GOT3 (cell line): ENCODE measurements around the gene CIAO3.

Experiments
- DNase-seq: peaks from one replicate; lab custom pipeline; 2025; ENCODE audit warnings: mixed read lengths; lab: John Stamatoyannopoulos, UW

Gene CIAO3

DNA sequence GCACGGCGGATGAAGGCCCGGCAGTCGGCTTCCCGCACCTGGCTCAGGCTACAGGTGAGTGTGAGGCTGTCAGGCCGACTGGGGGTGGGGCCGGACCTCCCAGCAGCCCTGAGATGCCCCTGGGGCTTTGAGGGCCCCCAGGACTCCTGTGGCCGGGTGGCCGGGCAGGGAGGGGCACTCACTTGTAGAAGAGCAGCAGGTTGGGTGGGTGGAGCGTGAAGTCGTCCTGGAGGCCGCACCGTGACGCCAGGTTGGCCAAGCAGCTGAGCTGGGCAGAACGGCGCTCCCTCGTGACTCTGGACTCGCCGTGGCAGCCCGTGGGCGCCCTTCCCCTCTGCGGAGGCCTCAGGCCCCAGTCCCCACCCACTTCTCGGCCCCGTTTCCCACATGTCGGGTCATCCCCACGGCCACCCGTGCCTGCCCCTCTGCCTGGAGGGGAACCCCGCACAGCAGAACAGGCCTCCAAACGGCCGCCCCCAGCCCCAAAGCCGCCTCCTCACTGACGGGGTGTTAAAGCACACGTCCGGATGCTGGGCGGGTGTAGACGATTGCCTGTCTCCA lies 34.5 kb upstream of the CIAO3 start:
- no peak for DNase-seq

DNA sequence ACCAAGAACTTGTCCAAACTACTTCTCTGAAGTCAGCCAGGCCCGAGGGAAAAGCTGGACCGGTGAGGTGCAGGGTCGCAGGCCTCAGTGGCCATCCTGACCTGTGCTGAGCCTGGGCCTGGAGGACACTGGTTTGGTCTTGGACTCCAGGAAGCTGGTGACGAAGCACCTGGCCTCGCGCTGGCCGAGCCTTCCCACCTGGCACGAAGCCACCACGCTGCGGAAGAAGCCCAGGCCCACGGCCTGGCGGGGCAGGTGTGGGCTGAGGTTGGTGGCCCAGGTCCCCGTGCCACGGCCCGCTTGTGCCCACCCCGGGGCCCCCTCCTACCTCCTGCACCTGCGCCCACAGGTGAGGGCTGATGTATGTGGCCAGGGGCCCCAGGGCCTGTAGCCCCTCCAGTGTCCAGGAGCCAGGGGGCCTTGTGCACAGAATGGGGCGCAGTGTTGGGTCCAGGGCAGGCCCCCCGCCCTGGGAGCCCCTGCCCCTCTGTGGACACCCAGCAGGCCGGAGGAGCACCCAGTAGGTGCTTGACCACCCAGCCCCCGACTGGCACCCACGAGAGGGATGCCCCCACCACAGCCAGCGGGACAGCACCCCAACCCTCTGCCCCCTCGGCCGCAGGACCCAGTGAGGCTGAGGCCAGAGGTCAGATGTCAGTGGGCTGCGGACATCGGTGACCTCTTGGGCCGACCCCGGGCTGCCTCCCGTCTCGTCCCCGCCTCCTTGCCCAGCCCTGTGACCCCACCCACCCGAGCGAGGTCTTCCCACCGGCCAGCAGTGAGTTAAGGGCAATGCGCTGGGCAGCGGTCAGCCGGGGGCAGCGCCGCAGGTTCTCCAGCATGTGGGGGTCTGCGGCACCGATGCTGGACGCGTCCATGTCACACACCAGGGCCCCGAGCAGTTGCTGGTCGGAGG lies 33.5 kb upstream of the CIAO3 start:
- no peak for DNase-seq

DNA sequence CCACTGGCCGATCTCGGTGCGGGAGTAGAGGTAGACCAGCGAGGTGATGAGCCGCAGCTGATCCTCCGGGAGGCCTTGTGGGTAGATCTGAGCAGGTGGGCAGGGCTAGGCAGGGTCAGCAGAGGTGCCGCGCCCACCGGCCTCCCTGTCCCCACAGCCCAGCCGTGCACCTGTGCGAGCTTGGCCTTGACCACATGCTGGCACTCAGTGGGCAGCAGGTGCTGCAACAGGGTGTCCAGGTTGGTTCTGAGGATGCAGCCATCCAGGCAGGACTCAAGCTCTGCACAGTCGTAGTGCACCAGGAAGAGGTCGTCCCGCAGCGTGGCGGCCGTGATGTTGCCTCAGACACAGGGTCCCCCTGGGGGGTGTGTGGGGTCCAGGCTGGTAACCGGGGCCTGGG lies 32.2 kb upstream of the CIAO3 start:
- no peak for DNase-seq

DNA sequence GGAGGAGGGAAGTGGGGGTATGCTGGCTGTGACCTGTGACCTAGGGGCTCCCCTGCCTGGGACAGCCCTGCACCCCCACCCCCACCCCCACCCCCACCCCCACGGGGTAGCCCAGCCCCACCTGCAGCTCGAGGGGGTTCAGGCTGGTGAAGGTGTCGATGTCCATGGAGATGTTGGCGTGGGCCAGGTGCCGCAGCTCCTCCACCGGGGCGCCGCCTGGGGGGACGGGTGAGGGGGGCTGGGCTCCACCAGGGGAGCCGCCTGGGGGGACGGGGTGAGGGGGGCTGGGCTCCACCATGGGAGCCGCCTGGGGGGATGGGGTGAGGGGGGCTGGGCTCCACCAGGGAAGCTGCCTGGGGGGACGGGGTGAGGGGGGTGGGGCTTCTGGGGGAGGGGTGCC lies 29.6 kb upstream of the CIAO3 start:
- no peak for DNase-seq

DNA sequence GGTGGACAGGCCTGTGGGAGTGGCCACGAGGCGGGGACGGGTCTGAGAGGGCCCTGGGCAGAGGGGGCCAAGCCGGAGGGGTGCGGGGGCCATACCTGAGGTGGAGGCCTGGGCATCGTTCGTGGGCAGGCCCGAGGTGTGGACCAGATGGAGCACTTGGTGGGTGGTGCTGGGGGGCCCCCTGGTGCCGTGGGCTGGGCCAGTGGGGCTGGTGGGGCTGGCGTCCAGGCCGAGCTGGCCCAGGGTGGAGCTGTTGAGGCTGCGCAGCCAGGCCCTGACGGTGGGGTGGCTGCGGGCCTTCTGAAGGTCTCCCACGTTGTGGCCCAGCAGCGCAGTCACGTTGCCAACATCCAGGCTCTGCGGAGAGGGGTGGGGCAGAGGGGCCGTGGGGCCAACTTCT lies 29.1 kb upstream of the CIAO3 start:
- no peak for DNase-seq

DNA sequence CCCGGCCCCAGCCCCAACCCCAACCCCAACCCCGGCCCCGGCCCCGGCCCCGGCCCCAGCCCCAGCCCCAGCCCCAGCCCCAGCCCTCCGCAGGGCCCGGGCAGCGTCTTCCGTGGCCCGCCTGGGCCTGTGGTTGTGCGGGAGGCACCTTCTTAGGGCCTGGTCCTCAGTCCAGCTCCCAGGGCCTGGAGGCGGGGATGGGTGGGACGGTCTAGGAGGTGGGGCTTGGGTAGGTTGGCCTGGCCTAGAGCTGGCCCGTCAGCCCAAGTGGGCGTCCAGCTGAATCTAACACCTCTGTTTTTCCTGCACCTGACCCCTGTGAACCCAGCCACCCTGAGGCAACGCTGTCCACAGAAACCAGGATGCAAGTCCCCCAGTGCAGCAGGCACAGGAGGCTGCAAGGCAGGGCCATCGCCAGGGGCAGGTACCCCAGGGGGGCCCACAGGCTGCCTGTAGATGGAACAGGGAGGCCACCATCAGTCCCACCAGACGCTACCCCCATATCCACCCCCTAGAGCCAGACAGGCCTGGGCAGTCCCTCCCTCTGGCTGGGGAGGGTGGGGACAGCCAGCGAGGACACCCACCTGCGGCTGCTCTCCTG lies 28.5 kb upstream of the CIAO3 start:
- no peak for DNase-seq

DNA sequence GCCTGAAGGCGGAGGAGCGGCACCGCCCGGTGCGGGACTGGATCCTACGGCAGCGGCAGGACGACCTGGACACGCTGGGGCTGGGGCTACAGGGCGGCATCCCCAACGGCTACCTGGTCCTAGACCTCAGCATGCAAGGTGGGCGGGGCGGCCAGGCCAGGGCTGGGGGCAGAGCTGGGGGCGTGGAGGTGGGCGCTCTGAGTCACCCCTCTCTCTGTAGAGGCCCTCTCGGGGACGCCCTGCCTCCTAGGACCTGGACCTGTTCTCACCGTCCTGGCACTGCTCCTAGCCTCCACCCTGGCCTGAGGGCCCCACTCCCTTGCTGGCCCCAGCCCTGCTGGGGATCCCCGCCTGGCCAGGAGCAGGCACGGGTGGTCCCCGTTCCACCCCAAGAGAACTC lies 27.6 kb upstream of the CIAO3 start:
- no peak for DNase-seq

DNA sequence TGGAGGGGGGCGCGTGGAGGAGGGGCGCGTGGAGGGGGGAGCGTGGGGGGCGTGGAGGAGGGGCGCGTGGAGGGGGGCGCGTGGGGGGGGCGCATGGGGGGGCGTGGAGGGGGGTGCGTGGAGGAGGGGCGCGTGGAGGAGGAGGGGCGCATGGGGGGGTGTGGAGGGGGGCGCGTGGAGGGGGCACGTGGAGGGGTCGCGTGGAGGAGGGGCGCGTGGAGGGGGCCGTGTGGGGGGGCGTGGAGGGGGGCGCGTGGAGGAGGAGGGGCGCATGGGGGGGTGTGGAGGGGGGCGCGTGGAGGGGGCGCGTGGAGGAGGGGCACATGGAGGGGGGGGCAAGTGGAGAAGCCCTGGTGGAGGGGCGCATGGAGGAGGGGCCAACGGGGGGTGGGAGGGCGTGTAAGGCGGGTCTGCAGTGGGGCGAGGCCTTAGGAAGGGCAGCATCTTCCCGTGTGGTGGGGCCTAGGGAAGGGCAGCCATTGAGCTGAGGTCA lies 27.0 kb upstream of the CIAO3 start:
- DNase-seq, result no peak

DNA sequence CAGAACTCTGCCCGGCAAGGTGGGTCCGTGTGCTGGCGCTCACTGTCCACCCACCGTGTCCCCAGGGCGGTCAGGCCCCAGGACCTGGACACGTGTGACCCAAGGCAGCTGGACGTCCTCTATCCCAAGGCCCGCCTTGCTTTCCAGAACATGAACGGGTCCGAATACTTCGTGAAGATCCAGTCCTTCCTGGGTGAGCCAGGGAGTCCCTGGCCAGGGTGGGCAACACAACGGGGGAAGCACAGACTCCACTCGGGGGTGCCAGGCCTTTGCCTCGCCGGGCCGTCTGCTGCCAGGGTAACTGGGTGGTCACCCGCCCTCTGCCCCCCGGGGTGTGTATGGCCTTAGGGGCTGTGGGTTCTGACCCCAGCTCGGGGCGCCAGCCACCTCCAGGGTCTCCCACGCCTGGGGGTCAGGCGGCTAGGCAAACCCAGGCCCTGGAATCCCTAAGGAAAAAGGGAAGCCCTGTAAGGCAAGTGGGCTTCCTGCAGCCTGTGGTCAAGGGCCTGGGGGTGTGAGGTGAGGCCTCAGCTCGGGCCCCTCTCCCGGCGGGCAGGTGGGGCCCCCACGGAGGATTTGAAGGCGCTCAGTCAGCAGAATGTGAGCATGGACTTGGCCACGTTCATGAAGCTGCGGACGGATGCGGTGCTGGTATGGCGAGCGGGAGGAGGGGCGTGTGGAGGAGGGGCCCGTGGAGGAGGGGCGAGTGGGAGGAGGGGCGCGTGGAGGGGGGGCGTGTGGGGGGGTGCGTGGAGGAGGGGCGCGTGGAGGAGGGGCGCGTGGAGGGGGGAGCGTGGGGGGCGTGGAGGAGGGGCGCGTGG lies 26.2 kb upstream of the CIAO3 start:
- no peak for DNase-seq

DNA sequence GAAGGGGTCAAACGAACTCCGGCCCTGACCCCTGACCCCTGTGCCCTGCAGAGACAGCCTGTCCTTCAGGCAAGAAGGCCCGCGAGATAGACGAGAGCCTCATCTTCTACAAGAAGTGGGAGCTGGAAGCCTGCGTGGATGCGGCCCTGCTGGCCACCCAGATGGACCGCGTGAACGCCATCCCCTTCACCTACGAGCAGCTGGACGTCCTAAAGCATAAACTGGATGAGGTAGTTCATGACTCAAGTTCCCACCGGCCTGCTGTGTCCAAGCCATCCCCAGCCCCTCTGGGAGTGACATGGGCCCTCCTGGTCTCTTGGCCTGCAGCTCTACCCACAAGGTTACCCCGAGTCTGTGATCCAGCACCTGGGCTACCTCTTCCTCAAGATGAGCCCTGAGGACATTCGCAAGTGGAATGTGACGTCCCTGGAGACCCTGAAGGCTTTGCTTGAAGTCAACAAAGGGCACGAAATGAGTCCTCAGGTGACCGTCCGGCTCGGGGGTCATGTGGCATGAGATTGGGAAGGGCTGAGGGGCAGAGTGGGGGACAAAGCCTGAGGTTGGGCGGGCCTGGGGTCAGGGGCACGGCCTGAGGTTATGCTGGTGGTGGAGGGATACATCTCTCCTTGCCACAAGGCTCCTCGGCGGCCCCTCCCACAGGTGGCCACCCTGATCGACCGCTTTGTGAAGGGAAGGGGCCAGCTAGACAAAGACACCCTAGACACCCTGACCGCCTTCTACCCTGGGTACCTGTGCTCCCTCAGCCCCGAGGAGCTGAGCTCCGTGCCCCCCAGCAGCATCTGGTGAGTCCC lies 25.4 kb upstream of the CIAO3 start:
- no peak for DNase-seq

DNA sequence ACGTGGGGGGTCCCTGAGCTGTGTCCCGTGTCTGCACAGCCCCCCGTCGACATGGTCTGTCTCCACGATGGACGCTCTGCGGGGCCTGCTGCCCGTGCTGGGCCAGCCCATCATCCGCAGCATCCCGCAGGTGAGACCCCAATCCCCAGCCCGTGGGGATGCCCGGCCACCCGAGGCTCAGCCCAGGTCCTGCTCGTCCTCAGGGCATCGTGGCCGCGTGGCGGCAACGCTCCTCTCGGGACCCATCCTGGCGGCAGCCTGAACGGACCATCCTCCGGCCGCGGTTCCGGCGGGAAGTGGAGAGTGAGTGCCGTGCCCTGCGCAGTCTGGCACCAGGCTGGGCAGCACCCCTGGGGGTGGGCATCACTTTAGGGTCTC lies 24.7 kb upstream of the CIAO3 start:
- no peak for DNase-seq

DNA sequence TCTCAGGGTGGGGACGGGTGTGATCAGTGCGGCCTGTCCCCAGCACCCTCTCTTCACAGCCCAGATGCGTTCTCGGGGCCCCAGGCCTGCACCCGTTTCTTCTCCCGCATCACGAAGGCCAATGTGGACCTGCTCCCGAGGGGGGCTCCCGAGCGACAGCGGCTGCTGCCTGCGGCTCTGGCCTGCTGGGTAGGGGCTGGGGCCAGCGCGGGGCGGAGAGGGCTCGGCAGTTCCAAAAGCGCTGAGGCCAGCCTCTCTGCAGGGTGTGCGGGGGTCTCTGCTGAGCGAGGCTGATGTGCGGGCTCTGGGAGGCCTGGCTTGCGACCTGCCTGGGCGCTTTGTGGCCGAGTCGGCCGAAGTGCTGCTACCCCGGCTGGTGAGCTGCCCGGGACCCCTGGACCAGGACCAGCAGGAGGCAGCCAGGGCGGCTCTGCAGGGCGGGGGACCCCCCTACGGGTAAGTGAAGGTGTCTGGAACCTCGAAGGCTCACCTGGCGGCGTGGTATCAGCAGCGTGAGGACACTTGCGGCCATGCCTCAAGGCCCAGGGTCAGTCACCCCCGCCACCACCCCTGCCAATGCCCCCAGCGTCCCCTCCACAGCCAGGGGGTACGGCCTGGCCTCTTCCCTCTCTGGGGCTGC lies 24.2 kb upstream of the CIAO3 start:
- DNase-seq, result no peak

DNA sequence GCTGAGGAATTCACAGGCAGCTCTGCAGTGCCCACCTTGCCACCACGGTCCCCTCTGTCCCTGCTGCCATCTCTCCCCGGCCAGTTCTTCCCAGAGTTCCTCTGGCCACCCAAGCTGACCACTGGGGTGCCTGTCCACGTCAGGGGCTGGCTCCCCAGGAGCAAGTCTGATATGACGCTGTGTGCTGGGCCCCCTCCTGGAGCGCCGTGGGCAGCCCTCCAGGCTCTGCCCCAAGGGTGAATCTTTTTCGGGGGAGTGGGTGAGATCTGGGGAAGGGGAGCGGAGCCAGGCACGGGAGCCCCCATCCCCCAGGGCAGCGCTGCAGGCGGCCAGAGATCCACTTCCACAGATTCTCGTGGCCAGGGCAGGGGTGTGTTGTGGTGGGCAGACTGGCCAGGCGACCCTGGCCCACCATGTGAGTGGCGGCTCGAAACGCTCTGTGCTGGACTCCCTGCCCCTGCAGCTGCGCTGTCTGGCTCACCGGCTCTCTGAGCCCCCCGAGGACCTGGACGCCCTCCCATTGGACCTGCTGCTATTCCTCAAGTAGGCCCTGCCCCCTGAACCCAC lies 23.5 kb upstream of the CIAO3 start:
- DNase-seq, result no peak

DNA sequence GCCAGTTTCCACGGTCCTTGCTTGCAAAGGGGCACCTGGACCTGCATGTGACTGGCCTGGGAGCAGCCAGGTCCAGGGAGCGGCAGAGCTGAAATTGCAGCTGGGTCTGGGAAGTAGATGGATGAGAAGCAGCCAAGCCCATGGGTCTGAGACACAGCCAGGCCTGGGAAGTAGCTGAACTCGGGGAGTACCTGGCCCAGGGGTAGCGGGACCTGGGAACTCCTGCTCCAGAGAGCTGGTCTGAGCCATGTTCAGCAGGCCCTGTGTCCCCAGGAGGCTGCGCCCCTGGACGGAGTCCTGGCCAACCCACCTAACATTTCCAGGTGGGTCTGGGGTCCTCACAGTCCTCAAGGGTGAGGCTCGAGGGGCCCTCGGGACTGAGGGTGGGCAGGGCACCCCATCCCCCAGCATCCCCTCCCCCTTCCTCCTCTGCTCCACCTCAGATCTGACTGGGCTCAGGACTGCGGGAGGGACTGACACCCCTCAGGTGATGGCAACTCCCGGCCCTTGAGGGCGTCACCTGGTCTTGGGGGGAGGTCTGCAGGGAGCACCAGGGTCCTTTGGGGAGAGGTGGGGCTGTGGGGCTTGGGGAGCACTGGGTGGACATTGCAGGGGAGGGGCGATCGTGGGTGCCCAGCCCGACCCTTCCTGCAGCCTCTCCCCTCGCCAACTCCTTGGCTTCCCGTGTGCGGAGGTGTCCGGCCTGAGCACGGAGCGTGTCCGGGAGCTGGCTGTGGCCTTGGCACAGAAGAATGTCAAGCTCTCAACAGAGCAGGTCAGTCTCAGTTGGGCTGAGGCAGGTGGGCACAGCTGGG lies 22.8 kb upstream of the CIAO3 start:
- no peak for DNase-seq

DNA sequence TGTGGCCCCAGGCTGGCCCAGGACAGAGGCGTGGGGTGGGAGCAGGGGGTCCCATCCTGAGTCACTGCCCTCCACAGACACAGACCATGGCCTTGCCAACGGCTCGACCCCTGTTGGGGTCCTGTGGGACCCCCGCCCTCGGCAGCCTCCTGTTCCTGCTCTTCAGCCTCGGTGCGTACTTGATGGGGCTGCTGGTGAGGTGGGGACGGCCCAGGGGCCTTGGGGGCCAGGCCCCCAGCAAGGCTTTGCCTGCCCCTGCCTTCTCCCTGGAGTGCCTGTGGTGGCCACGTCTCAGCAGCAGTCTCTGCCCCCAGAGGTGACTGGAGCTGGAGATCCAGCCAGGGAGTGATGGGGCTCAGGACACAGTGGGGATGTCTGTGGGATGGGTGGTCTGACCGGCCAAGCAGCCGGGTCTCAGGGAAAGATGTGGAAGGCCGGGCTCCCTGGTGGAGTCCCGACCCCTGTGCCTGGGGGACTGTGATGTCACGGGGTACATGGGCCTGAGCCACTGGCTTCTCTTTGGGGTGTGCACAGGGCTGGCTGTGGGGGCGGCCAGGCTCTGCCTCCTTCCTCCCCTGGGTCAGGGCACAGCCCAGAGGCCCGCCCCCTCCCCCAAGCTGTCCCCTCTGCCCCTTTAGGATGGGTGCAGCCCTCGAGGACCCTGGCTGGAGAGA lies 21.9 kb upstream of the CIAO3 start:
- no peak for DNase-seq

DNA sequence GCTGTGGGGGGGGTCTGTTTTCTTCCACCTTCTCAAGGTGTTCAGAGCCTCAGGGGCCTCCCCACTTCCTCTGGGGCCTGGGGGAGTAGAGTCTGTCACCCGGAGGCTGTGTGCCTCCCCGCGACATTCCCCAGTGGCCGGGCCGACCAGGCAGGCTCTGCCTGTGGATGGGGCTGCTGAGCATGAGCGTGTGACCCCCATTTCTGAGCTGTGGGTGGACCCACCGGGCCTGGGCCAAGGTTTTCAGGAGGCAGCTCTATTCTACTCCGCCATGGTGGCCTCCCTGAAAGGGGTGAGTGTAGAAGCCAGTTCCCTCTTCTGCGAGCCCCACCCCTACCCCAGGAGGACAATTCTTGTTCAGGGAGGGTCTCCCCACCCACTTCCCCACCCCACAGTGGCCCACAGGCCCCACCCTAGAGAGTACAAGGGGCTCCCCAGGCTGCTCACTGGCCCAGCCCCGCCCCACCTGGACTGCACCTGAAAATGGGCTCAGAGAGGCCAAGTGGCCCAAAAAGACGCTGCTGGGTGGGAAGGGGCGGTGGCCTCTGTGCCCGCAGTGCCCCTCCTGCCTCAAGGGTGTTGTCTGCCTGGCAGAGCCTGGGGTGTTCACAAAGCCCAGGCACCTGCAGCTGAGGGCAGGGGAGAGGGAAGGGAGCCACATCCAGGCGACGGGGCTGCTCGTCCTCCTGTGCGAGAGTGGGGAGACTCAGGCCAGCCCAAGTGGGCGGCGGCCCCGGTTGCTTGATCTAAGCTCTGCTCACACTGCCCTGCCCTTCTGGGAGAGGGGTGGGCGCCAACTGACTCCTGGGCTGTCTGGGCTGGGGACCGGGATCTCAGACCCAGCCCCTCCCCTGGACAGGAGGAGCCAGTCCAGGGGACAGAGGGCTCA lies 21.1 kb upstream of the CIAO3 start:
- no peak for DNase-seq

DNA sequence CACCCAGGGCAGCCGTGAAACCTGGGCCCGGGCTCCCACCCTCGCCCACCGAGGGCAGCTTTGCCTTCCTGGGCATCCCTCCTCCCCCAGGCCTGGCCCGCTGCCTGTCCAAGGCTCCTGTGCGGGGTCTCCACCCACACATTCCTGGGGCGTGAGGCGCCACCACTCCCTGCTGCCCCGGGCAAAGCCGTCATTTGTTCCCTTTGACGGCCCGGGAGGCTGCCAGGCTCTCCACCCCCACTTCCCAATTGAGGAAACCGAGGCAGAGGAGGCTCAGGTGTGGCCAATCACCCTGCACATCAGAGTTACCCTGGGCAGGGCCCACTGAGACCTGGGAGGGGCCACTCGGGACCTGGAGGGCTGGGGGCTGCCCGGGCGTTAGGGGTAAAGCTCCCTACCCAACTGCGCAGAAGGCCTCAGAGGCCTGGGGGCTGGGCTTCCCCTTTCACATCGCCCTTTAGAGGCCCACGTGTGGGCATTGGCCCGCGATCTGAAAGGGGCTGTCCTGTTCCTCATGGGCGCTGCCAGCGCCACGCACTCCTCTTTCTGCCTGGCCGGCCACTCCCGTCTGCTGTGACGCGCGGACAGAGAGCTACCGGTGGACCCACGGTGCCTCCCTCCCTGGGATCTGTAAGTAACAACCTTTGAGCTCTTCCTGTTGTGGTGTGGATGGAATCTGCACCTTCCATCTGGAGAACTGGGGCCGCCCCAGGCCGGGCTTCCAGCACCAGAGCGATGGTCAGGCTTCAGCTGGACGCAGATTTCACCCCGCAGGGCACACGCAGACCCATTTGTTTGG lies 19.9 kb upstream of the CIAO3 start, which contains the start of gene MSLN:
Gene MSLN, plus strand, starts transcription at position 190 of the 799 bp plus-strand sequence. CDS start 1,947 bp downstream, outside the sequence.
- no peak for DNase-seq
